RWPE1 (cell line): ENCODE measurements around the gene REC8.

ENCODE experiments used
- CTCF ChIA-PET: fragments of 350-600 bp; sonication (Branson Sonifier 250); formaldehyde crosslinking; extraction: SDS; loops from one replicate; lab custom pipeline; 2021; lab: Yijun Ruan, JAX
- POLR2A ChIA-PET: fragments of 400-600 bp; formaldehyde crosslinking; extraction: SDS; loops from one replicate; lab custom pipeline; 2020; ENCODE audit warnings: antibody characterized with exemption; ENCODE audit not compliant: low non-redundant PET; lab: Yijun Ruan, JAX
- DNase-seq: peaks from one replicate; pipeline ENCODE4 v3.0.0; 2012; ENCODE audit warnings: low spot score
- H3K27ac ChIP-seq: fragments of 450-650 bp; 2 replicates; pipeline ENCODE4 v1.5.1; 2017
- CTCF ChIP-seq: fragments of 450-650 bp; conservative IDR thresholded peaks from 2 replicates; pipeline ENCODE4 v1.5.1; 2017; ENCODE audit warnings: low read depth, mild to moderate bottlenecking

Gene REC8

GRCh38 chr14:24206260-24207103 lies 34.6 kb downstream of the REC8 start:
- ChIA-PET POLR2A (no interaction called here), CTCF (no interaction called here)
- no peak overlapping the region for H3K27ac ChIP-seq
- no peak for DNase-seq
- no peak for TF ChIP-seq CTCF

- no peak for DNase-seq
- H3K27ac ChIP-seq, result no peak overlapping the region
- no peak for TF ChIP-seq CTCF
- ChIA-PET CTCF (no interaction called here), POLR2A (no interaction called here)
Measured at GRCh38 chr14:24207104-24207551, 35.2 kb downstream of the REC8 start.

DNA sequence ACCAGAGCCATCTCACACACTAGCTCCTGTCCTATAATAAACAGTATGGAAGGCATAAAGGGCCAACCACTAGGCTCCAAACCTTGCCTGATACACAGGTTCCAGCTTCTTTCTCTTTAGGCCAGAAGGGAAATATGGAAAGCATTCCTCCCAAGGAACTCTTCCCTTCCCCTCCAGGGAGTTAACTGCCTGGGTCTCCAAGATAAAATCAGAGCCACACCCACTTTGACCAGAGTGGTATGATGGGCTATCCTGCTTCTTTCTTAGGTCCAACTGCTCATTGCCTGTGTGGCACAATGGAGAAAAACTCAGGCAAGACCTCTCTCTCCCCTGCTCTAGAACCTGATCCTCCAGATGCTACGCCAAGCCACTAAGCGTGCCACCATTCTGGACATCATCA lies 35.7 kb downstream of the REC8 start:
- no peak overlapping the region for H3K27ac ChIP-seq
- CTCF ChIA-PET, result no interaction called here
- POLR2A ChIA-PET, result no interaction called here
- no peak for TF ChIP-seq CTCF
- DNase-seq, result no peak

DNA sequence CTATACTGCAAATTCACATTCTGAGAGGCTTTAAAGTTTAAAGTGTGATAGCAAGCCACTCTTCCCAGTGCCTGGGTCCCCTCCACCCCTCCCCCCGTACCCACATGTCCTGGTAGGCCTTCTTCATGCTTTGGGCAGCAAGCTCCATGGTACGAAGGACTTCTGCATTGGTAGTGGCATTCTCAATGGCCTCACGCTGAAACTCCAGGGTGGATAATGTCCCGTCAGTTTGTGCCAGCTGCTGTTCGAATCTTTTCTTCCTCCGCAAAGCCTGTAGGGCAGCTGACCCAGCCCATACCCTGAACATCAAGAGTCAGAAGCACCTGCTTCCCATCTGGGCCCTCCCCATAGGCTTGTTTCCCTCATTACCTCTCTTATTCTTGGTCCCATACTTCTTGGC lies 39.4 kb downstream of the REC8 start:
- ChIA-PET CTCF (no interaction called here), POLR2A (no interaction called here)
- 0 out of 2 replicates have a peak overlapping the region, but pooled peaks have one; percentile 2 for H3K27ac ChIP-seq
- TF ChIP-seq CTCF, result no peak
- DNase-seq, result no peak

GRCh38 chr14:24212924-24213865 lies 41.3 kb downstream of the REC8 start, which contains the start of gene CHMP4A:
CHMP4A (minus strand) TSS chr14:24213488; CDS start chr14:24213439, 49 bp downstream.
- ChIA-PET CTCF (interaction anchor here (1.4 kb wide), 1 partner anchor 18 kb away, joined by 4 read pairs; the partner anchor contains the start of gene TM9SF1), POLR2A (no interaction called here)
- TF ChIP-seq CTCF, result no peak
- peak within 1 kb of the TSS; percentile 96 for H3K27ac ChIP-seq
- DNase-seq, result peak; percentile 97
